ENCODE results near the gene ZMPSTE24.

- no peak for TF ChIP-seq CTCF (IDR thresholded peaks at IDR 0.05; ENCODE audit: low read depth, low read length, poor library complexity, severe bottlenecking)
- TF ChIP-seq EZH2phosphoT487 (IDR thresholded peaks at IDR 0.05; ENCODE audit: borderline replicate concordance, low read length) = no peak
Observed at GRCh38 chr1:40248412-40248811, 9.6 kb upstream of the ZMPSTE24 start.
